Activated T-cell treated with anti-CD3 and anti-CD28 coated beads for 1 hour (primary cell): ENCODE measurements around the gene PBX4.
"Not testable (repeated sequence)": the region's sequence is repeated elsewhere in the genome, so short reads cannot be mapped to it uniquely, and the experiment has no call there.

Experiments
- DNase-seq: peaks from one replicate; pipeline ENCODE4 v3.0.0-alpha.2; 2020; ENCODE audit warnings: low read depth

The PBX4 gene

DNA sequence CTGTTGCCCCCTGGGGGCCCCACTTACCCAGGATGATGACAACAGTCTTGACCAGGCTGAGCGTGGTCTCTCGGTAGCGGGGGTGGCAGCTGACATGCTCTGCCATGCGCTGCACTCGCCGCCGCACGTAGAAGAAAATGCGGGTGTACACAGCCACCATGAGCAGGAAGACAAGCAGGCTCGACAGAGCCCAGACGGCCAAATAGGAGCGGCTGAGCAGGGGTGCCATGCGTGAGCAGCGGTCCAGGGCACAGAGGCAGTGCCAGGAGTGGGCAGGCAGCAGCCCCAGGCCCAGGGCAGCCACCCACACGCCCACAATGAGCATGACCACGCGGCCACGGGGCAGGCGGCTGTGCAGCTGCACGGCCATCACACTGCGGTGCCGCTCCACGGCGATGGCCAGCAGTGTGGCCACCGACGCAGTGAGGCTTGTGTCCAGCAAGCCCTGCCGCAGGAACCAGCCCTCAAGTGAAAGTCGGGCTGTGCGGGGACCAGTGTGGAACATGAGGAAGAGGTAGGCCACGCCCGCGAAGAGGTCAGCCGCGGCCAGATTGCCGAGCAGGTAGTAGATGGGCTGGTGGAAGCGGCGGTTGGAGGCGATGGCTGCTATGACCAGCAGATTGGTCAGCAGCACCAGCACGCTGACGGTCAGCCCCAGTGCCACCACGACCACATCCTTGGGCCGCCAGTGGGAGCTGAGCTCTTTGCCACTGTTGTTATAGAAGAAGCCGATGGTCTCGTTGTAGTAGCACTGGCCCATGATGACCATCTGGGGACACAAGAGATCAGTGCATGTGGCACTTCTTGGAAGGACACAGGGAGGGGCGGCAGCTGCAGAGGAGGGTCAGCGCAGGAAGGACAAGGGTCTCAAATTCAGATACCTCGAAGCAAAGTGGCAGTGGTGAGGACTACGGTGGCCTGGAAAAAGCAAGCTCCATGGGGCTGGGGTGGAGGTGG, 8.3 kb upstream of the PBX4 start:
- no peak for DNase-seq

DNA sequence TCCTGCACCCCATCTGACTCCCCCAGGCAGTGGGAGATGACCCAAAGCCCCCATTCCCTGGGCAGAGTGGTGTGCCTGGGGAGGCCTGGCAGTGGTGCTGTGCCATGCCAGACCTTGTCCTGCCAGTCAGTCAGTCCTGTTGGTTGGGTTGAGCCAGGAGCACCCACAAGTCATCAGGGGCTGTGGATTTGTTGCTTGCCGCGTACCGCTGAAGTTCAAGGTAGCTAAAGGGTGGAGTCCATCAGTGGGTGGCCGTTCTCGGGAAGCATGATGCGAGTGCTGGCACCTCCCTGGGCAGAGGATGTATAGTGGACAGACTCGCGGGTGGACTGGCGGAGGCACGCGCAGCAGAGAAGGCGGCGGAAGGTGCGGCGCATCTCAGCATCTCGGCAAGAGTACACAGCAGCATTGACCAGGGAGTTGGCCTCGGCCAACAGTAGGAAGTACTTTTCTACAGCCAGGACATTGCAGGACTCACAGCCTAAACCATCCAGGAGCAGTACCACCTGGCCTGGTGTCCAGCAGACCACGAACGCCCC, 5.6 kb upstream of the PBX4 start:
- no peak for DNase-seq

DNA sequence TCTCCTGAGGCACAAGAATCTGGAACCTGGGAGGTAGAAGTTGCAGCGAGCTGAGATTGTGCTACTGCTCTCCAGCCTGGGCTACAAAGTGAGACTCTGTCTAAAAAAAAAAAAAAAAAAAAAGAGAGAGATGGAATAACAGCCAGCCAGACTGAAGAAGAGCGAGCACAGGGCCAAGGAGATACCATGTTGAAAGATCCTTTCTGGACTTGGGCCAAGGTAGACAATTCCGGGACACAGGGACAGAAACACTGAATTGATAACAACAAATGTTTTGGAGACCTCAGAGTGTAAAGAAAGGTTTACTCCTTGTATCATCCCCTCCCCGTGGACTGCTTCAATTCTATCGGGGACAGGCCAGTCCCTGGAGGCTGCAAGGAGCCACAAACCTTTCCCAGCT, 4.9 kb upstream of the PBX4 start:
- no peak for DNase-seq

DNA sequence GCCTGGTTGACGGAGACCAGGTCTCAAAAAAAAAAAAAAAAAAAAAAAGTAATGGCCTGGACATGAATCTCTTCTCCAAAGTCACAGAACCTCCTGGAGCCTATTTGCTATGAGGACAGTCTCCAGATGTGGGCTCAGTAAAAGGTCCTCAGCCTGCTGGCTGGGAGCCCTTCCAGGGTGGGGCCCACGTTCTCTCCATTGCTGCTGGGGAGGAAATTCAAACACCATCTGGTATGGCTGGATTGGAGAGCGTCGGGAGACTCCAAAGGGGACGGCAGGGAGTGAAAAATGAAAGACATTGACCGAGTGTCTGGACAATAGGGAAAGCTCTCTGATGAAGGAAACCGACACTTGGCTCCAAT, 1.3 kb upstream of the PBX4 start:
- no peak for DNase-seq

DNA sequence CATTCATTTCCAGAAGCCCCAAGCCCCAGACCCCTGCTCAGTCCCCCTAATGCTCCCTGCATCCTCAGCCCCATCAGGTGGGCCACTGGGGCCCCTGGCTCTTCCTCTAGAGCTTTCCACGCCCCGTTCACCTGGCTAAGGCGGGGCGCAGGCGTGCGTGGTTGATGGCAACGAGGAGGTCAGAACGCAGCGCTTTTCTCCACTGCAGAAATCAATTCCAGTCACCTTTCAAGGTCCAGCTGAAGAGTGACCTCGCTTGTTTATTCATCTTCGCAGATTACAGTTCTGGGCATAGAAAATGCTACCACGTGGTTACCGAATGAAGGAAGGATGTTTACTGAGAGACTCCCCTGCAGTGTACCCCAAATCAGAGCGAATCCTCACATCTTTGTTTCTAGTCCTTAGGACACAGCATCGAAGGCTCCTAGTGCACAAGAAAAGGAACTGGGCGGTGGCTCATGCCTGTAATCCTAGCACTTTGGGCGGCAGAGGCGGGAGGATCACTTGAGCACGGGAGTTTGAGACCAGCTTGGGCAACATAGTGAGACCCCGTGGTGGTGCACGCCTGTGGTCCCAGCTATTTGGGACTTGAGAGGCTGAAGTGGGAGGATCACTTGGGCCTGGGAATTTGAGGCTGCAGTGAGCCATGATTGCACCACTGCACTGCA, 828 bp upstream of the PBX4 start:
- DNase-seq: no peak

DNA sequence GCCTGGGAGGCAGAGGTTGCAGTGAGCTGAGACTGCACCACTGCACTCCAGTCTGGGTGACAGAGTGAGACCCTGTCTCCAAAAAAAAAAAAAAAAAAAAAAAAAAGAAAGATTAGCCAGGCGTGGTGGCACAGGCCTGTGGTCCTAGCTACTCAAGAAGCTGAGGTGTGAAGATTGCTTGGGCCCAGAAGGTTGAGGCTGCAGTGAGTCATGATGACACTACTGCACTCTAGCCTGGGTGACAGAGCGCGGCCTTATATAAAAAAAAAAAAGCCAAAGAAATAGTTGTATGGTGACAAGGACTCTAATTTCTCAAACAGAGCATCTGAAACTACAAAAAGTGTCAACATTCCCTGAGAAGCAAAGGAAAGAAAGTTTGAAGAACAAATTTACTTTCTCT, 3.4 kb downstream of the PBX4 start:
- DNase-seq: no peak

DNA sequence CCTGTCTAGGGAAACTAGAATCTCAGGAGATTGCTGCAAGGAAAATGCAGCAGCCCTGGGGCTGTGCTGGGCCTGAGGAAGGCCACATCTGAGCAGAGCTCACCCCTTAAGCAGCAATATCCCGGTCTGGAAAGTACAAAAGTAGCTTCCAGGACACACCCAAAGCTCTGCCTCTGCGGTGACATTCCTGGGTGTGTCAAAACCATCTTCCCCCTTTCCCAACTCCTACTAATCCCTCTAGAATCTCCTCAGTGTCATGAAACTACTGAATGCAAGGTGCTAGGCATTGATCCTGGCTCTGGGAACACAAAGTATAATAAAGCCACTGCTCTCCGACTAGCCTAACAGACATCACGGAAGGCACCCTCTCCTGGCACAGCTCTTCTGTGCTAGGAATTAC, 5.0 kb downstream of the PBX4 start:
- DNase-seq: no peak

DNA sequence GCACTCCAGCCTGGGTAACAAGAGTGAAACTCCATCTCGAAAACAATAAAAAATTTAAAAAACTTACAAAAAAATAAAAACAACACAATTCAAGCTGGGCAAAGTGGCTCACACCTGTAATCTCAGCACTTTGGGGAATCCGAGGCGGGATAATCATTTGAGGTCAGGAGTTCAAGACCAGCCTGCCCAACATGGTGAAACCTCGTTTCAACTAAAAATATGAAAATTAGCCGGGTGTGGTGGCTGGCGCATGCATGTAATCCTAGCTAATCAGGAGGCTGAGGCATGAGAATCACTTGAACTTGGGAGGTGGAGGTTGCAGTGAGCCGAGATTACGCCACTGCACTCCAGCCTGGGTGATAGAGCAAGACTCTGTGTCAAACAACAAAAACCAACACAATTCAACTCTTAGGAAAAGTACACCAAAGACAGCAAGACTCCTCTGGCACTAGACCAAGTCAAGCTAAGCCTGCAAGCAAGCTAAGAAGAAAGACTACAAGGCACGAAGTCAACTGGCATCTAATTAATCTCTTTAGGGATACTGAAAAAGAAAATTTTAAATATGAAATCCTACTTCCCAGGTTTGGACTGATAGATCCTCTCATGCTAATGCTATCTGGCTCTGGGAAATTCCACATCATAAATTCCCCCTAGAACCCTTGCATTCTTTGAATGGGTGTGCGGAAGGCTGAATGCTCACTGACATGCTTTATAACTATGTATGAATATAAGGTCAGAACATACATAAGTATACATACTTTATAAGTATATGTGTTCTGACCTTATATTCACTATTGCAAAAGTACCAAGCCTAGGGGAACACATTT, 7.9 kb downstream of the PBX4 start:
- DNase-seq: no peak

DNA sequence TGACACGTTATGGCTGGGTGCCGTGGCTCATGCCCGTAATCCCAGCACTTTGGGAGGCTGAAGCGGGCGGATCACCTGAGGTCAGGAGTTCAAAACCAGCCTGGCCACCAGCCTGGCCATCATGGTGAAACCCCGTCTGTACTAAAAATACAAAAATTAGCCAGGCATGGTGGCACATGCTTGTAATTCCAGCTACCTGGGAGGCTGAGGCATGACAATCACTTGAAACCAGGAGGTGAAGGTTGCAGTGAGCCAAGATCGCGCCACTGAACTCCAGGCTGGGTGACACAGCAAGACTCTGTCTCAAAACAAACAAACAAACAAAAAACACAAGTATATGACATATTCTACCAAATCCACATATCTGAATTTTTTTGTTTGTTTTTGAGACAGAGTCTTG, 11.8 kb downstream of the PBX4 start:
- not testable (repeated sequence) for DNase-seq

DNA sequence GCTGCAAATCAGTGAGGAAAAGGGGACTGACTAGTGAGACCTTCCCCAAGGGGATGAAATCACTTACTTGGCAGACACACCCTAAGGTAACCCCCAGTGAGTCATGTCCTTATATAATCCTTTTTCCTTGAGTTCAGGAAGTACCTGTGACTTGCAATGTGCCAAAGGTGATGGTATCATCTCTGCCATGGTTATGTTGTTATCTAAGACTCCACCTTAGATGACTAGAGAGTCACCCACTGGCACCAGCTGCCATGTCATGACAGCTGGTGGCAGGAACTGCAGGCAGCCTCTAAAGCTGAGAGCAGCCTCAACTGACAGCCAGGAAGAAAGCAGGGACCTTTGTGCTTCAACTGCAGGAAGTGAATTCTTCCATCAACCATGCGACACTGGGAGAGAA, 12.5 kb downstream of the PBX4 start:
- DNase-seq: no peak

DNA sequence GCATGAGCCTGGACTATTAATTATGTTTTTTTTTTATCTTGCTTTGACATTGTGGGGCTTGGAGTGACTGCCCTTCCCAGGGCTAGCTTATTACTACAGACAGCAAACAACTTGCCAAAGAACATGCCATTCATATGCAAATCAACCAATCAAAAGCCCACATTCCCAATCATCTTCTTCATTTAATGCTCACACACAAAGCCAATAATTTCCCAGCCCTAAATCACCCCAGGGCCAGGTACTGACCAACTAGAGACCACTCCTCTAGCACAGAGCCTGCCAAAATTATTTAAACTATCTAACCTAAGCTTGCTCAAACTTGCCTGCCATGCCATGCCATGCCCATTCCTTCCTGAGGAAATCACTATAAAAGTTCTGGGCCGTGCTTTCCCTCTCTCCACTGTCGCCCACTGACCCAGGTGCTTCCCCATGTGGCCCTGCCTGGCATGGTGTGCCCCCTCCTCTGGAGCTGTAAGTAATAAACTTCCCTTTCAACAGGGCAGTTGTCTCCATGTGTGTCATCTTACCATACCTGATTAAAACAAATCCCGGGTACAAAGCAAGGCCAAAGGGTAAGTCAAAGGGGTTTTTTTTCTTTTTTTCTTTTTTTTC, 15.7 kb downstream of the PBX4 start:
- DNase-seq: no peak

DNA sequence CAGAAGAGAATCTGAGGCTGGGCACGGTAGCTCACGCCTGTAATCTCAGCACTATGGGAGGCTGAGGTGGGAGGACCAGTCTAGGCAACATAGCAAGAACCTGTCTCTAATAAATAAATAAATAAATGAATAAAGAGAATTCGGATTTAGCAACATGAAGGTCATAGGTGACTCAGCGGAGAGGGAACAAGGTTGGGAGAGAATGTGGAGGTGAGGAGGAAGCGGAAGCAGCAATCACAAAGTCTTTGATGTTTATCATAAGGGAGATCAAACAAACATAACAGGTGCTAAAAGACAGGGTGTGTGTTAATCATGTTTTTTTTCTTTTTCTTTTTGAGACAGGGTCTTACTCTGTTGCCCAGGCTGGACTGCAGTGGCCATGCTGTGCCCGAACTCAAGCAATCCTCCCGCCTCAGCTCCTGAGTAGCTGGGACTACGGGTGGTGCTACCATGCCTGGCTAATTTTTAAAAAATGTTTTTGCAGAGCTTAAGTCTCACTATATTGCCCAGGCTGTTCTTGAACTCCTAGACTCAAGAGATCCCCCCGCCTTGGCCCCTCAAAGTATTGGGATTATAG, 16.3 kb downstream of the PBX4 start:
- DNase-seq: no peak

DNA sequence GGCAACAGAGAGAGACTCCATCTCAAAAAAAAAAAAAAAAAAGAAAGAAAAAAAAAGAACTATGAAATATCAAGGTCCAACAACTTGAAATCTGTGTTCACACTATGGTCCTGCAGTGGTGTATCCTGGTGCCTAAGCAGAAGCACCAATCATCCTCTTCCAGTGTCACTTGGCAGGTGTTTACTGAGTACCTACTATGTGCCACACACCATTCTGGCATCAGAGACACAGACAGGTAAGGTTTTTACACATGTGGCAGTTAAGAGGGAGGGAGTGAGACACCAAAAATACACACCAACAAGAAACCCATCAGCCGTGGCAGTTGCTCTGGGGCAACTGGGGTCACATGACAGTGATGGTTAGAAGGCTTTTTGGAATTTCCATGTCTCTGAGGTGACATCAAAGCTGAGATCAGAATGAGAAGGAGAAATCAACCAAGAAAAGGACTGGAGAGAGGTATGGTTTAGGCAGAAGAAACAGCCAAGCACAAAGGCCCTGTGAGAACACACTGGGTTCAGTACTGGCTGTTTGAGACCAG, 17.6 kb downstream of the PBX4 start:
- no peak for DNase-seq

DNA sequence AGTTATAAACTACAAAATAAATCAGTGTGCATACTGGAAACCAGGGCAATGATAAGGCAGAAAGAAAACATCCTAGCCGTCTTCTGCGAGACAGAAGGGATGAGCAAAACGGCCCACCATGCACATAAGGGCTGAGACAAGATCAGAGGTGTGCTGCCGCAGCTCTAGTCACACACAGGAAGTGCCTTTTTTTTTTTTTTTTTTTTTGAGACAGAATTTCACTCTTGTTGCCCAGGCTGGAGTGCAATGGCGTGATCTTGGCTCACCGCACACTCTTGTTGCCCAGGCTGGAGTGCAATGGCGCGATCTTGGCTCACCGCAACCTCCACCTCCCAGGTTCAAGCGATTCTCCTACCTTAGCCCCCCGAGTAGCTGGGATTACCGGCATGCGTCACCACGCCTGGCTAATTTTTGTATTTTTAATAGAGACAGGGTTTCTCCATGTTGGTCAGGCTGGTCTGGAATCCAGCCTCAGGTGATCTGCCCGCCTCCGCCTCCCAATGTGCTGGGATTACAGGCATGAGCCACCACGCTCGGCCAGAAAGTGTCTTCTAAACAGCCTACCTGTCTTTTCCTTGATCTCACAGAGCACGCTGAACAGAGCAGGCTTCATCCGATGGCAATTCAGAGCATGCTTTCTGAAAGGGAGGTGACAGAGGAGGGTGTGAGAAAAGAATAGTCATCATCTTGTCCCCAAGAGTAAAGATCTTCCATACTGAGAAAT, 19.6 kb downstream of the PBX4 start:
- DNase-seq: peak; percentile 47

DNA sequence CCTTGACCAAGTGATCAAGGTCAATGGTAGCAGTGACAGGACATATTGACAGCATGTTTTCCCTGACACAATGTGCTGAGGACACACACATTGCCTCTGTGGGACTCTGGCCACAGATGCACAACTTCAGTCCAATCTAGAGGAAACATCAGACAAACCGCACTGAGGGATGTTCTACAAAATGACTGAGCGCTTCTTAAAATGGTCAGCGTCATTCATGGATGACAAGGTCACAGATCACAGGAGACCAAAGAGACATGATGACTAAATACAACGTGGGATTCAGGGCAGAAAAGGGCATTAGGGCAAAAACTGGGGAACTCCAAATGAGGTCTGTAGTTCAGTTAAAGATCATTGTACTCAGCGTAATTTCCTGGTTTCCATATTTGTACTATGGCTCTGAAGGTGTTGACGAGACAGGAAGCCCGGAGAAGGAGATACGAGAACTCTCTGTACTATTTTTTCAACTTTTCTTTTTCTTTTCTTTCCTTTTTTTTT, 20.6 kb downstream of the PBX4 start:
- no peak for DNase-seq

DNA sequence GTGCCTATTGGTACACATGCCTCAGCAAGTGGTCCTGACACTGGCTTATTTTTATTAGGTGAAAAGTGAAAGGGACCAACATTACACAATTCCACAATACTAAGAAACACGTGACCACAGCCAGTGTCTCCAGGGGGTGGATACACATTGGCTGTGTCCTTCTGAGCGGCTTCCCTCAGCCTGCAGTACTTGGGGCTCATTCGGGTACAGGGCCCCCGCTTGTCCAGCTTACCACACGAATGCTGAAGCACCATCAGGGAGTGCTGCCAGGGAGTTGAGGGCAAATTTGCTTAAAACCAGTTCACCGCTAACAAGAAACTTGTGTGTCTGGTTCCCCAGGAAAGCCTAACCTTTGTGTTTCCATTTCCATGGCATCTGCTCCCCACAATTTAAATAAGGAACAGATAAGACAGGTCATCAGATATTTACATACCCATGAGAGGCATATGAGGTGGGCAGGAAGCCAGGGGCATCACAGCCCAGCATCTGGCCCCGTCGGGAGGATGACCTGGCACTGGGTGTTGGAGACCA, 23.3 kb downstream of the PBX4 start:
- no peak for DNase-seq

DNA sequence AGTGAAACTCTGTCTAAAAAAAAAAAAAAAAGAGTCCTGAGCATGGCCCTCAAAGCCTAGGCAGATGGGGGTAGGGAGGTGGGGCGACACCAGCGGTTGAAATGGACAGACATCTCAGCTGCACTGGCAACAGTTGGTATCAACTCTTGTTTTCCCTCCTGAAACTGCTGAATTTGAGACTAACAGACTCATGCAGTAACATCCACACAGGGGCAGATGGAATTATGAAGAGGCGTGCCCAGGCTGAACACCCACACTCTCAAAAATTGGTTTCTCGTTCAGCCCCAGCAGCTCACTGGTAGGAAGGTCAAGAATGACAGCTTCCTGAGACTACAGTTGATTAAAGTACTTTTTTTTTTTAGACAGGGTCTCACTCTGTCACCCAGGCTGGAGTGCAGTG, 24.1 kb downstream of the PBX4 start:
- DNase-seq: no peak

DNA sequence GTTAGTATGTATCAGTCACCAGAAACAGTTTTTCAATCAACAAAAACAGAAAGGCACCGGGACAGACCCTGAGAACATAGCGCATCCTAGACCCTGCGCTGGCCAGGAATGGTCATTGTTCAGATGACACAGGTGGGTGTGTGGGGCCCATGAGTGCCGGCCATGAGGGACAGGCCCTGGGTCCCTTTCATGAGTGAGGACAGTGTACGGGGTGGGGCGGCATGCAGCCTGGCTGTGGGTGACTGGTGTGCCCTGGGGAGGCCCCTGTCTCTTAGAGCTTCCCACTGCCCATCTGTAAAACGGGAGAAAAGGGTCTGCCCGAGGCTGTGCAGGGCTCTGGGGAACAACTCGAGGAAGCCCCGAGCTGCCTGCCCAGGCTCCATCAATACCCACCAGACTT, 25.8 kb downstream of the PBX4 start:
- DNase-seq: no peak

DNA sequence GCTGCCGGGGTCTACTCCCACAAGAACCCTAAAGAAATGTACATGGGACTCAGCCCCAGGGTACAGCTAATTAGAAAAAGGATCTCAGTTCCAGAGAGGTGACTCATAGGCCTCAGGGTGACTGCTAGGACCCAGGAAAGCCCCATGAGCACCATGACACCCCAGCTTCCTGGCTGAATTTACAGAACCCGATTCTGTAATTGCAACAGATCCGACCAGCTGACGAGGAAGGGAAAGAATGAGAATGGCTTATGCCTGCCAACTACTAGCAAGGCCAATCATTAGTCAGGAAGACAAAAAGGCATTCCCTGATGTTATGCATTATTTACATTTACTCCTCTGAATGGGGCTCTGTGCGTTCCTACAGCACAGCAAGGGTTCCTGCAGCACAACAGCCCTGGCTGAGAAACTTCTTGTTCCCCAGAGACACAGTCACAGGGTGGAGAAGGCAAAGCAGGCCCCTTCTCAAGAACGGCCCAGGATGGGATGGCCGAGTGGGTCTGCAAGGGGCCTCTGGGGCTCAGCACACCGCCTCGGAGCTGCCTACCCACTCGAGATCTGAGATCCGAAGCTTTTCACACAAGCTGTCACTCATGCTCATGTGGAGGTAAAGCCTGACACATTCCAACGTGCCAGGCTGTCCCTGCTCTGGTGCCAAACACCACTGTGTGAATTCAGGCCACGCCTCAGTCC, 27.2 kb downstream of the PBX4 start:
- DNase-seq: peak; percentile 28

DNA sequence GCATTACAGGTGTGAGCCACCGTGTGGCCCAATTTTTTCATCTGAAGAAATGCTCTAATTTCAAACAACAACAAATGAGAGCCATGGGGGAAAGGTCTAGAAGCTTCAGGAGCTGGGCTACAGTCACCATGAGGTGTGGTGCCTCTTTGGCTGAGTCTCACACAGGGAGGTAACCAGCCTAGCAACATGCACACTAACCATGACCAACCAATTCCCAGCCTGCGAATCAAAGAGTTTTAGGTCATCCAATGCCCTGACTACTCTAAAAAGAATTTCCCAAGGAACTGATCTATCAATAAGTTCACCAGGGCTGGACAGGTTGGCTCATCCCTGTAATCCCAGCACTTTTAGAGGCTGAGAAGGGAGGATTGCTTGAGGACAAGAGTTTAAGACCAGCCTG, 29.9 kb downstream of the PBX4 start:
- DNase-seq: no peak
